ENCODE measurements around the gene EPSTI1. TPM values are rescaled to one million over a fixed set of nuclear protein-coding genes. Genes with fewer than 3 reads are reported as not detected.

EPSTI1 gene
- total and polyA plus RNA-seq, 11 donors = 1.3 to 36.1 (median 4.5) TPM

GRCh38 chr13:42883142-42883541 lies 108.9 kb downstream of the EPSTI1 start:
- peaks cover 0 to 33% (median 12%) of the 10 kb centered on the region in 12 donors for H3K4me1 ChIP-seq
- peak in 2 of 4 donors; percentile 33 to 41 for ATAC-seq
- intact Hi-C loops (cut with DNase I) = no loop called here
- peaks cover 0 to 22% (median 0%) of the 10 kb centered on the region in 9 donors for H3K36me3 ChIP-seq
- H3K27ac ChIP-seq = no peak overlapping the region
- WGBS, 4 donors = 51 to 68% (median 56%) methylated on average over 1 of the region's 1 CpG
- no peak for DNase-seq
- no peak for TF ChIP-seq CTCF (IDR thresholded peaks at IDR 0.05)
- no peak for TF ChIP-seq POLR2A (IDR thresholded peaks at IDR 0.05)
- H3K4me3 ChIP-seq = no peak overlapping the region
- no peaks in the 10 kb centered on the region for H3K27me3 ChIP-seq
- peaks cover 0 to 10% (median 0%) of the 10 kb centered on the region in 12 donors for H3K9me3 ChIP-seq

GRCh38 chr13:42880056-42880605 lies 111.9 kb downstream of the EPSTI1 start:
- Histone ChIP-seq H3K4me3 (peak overlapping the region in 1 of 12 donors; percentile 9), H3K27ac (peak overlapping the region in 1 of 12 donors; percentile 20), H3K36me3 (no peaks in the 10 kb centered on the region), H3K9me3 (peaks cover 0 to 10% (median 0%) of the 10 kb centered on the region in 12 donors), H3K27me3 (no peaks in the 10 kb centered on the region), H3K4me1 (peaks cover 0 to 51% (median 12%) of the 10 kb centered on the region in 12 donors)
- DNase-seq = peak in 2 of 5 donors; percentile 21 to 35
- TF ChIP-seq POLR2A (IDR thresholded peaks at IDR 0.05) (no peak), CTCF (IDR thresholded peaks at IDR 0.05) (no peak)
- ATAC-seq = no peak
- intact Hi-C loops (cut with DNase I) = no loop called here
- 55 to 68% (median 61%) methylated on average over 8 of the region's 8 CpGs for WGBS, 4 donors

GRCh38 chr13:42878721-42879120 lies 113.3 kb downstream of the EPSTI1 start:
- Histone ChIP-seq H3K4me1 (peaks cover 0 to 40% (median 6%) of the 10 kb centered on the region in 12 donors), H3K27ac (no peak overlapping the region), H3K27me3 (no peaks in the 10 kb centered on the region), H3K36me3 (no peaks in the 10 kb centered on the region), H3K4me3 (no peak overlapping the region), H3K9me3 (peaks cover 0 to 10% (median 0%) of the 10 kb centered on the region in 12 donors)
- ATAC-seq = no peak
- intact Hi-C loops (cut with DNase I) = no loop called here
- WGBS, 4 donors = 88 to 92% (median 89%) methylated on average over 3 of the region's 3 CpGs
- TF ChIP-seq CTCF (IDR thresholded peaks at IDR 0.05) = no peak
- no peak for TF ChIP-seq POLR2A (IDR thresholded peaks at IDR 0.05)
- no peak for DNase-seq

- TF ChIP-seq POLR2A (IDR thresholded peaks at IDR 0.05) (no peak), CTCF (IDR thresholded peaks at IDR 0.05) (no peak)
- no peak overlapping the region for H3K27ac ChIP-seq
- no peak overlapping the region for H3K4me3 ChIP-seq
- no peaks in the 10 kb centered on the region for H3K27me3 ChIP-seq
- ATAC-seq (no peak), DNase-seq (no peak)
- H3K4me1 ChIP-seq = peaks cover 0 to 29% (median 0%) of the 10 kb centered on the region in 12 donors
- intact Hi-C loops (cut with DNase I) = no loop called here
- WGBS, 4 donors = 80 to 83% (median 81%) methylated on average over 6 of the region's 6 CpGs
- no peaks in the 10 kb centered on the region for H3K36me3 ChIP-seq
- peaks cover 0 to 10% (median 0%) of the 10 kb centered on the region in 12 donors for H3K9me3 ChIP-seq
Measured at GRCh38 chr13:42876887-42877545, 115.0 kb downstream of the EPSTI1 start.
